H1 (cell line): ENCODE measurements around the gene ORAI3. TPM values are rescaled to one million over a fixed set of nuclear protein-coding genes. Genes with fewer than 3 reads are reported as not detected.

Source experiments
- CHD7 ChIP-seq: fragments of 300-600 bp; sonication (generic); IDR thresholded peaks from 2 replicates; pipeline ENCODE4 v1.7.1; 2012; ENCODE audit warnings: low read length, moderate library complexity, mild to moderate bottlenecking, inconsistent platforms; ENCODE audit not compliant: insufficient replicate concordance
- KDM5A ChIP-seq: fragments of 200-600 bp; IDR thresholded peaks from 2 replicates; pipeline ENCODE4 v1.7.1; 2012; ENCODE audit warnings: mild to moderate bottlenecking, low read length, inconsistent platforms, mixed read lengths
- SIN3A ChIP-seq, 2 experiments: IDR thresholded peaks in 1 of 2; conservative IDR thresholded peaks in 1 of 2; 2 replicates each; pipeline ENCODE4 v1.6.1; 2011 to 2012; ENCODE audit warnings: low read length in 2 of 2, improper control_type of control experiment in 1 of 2, low read depth in 1 of 2, mild to moderate bottlenecking in 1 of 2
- TEAD4 ChIP-seq: IDR thresholded peaks from 2 replicates; pipeline ENCODE4 v1.6.1; 2012; ENCODE audit warnings: low read depth, low read length, inconsistent platforms, mixed read lengths
- polyA plus RNA-seq, 7 experiments: library from polyadenylated mRNA; depleted of rRNA in 3 of 7; stranded (reverse) in 5 of 7; unstranded in 2 of 7; fragments of >200 nt in 5 of 7; fragments of 200-250 nt in 2 of 7; gene quantifications; 1 replicate in 5 of 7; 2 replicates in 1 of 7; 4 replicates in 1 of 7; pipeline versions ENCODE4 v1.2.1 to v1.2.3, GENCODE V29; 2011 to 2013; ENCODE audit warnings: missing spikeins in 2 of 7, mixed read lengths in 2 of 7
- total RNA-seq: library from RNA; stranded (reverse); fragmentation: NEBNext Ultra II Directional; extraction: Animal tissue kit (Norgen Biotek cat#: 25700); gene quantifications from 2 replicates; pipeline ENCODE4 v1.2.1, GENCODE V29; 2021

Gene ORAI3
- total and polyA plus RNA-seq, 2 of the 8 experiments (the other 6 are each of a cell fraction or from before 2014, with no cell fraction given) = 8.7 to 24.5 TPM

DNA sequence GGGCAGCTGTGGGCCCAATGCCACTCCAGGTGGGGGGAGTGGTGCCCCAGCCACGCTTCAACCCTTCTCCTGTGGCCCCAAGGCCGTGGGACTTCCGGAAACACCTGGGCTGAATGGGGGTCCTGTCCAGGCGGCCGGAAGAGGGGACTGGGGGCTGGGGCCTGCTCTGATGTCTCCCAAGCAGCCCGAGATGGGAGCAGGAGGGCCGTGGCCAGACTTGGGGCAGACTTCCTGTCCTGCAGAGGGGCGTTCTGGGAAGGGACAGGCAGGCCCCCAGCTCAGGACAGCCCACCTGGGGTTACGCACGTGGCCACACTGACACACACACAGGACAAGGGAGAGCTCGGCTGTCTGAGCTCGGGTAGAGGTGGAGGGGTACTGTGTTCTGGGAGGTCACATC is 41.2 kb downstream of the ORAI3 start (continued):
- TF ChIP-seq CHD7 = no peak
- no peak for TF ChIP-seq KDM5A
- no peak for TF ChIP-seq SIN3A (conservative IDR thresholded peaks at IDR 0.05 in 1 of 2, IDR thresholded peaks at IDR 0.05 in 1 of 2; ENCODE audit: low read depth in 1 of 2, low read length in 2 of 2)
- TF ChIP-seq TEAD4 = no peak
